ENCODE results near the gene RASGRF1.

- TF ChIP-seq CTCF (IDR thresholded peaks at IDR 0.05 in 8 of 11, conservative IDR thresholded peaks at IDR 0.05 in 3 of 11): no peak
- no peak for TF ChIP-seq POLR2A (IDR thresholded peaks at IDR 0.05)
Measured at GRCh38 chr15:78937132-78937739, 153.3 kb downstream of the RASGRF1 start.

All from spleen (tissue), 7 donors.